NCI-H1105 treated with DMSO at 0.1 percent for 48 hours (cell line): Measurements from ENCODE around the gene FOXJ1.
"Not testable (repeated sequence)": the region's sequence is repeated elsewhere in the genome, so short reads cannot be mapped to it uniquely, and the experiment has no call there.

ENCODE experiments used
- DNase-seq: peaks from one replicate; lab custom pipeline; 2025; lab: John Stamatoyannopoulos, UW

The FOXJ1 gene

GRCh38 chr17:76141212-76142038 lies at the start of gene FOXJ1:
Gene FOXJ1 (minus strand): TSS chr17:76141245. CDS start chr17:76140395, 850 bp downstream.
- peak; percentile 91 for DNase-seq

- DNase-seq, result no peak
These were observed 48.7 kb upstream of the FOXJ1 start for GRCh38 chr17:76189741-76190140.

GRCh38 chr17:76189247-76189646 lies 48.2 kb upstream of the FOXJ1 start:
- no peak for DNase-seq

GRCh38 chr17:76188213-76189016 lies 47.4 kb upstream of the FOXJ1 start:
- no peak for DNase-seq

GRCh38 chr17:76186774-76187173 lies 45.7 kb upstream of the FOXJ1 start:
- DNase-seq, result not testable (repeated sequence)

- DNase-seq, result no peak
These were observed 43.2 kb upstream of the FOXJ1 start for GRCh38 chr17:76184290-76184689.

GRCh38 chr17:76182016-76182764 lies 41.1 kb upstream of the FOXJ1 start:
- DNase-seq, result peak; percentile 82

GRCh38 chr17:76179496-76180467 lies 38.7 kb upstream of the FOXJ1 start:
- DNase-seq, result no peak

- no peak for DNase-seq
These were observed 37.1 kb upstream of the FOXJ1 start for GRCh38 chr17:76178124-76178523.

- DNase-seq, result no peak
These were observed 35.9 kb upstream of the FOXJ1 start for GRCh38 chr17:76176701-76177574.

GRCh38 chr17:76174037-76174436 lies 33.0 kb upstream of the FOXJ1 start:
- DNase-seq, result no peak

- DNase-seq, result no peak
These were observed 32.4 kb upstream of the FOXJ1 start for GRCh38 chr17:76173474-76173873.

GRCh38 chr17:76171706-76172105 lies 30.7 kb upstream of the FOXJ1 start:
- no peak for DNase-seq

GRCh38 chr17:76170114-76170513 lies 29.1 kb upstream of the FOXJ1 start:
- DNase-seq, result no peak

GRCh38 chr17:76166906-76167305 lies 25.9 kb upstream of the FOXJ1 start:
- DNase-seq, result no peak

GRCh38 chr17:76166168-76166567 lies 25.1 kb upstream of the FOXJ1 start:
- no peak for DNase-seq

- DNase-seq, result no peak
These were observed 23.3 kb upstream of the FOXJ1 start for GRCh38 chr17:76164331-76164730.

- DNase-seq, result no peak
These were observed 22.9 kb upstream of the FOXJ1 start for GRCh38 chr17:76163919-76164318.

GRCh38 chr17:76161619-76162266 lies 20.7 kb upstream of the FOXJ1 start:
- no peak for DNase-seq
